NCI-H2196 treated with DMSO at 0.1 percent for 48 hours (cell line): ENCODE results near the gene RNASE3.
"Not testable (repeated sequence)": the region's sequence is repeated elsewhere in the genome, so short reads cannot be mapped to it uniquely, and the experiment has no call there.

Experiments
- DNase-seq: peaks from one replicate; lab custom pipeline; 2025; ENCODE audit not compliant: unreplicated experiment; lab: John Stamatoyannopoulos, UW

The RNASE3 gene

GRCh38 chr14:20891126-20891825, at the start of gene RNASE3:
Gene RNASE3 (plus strand): TSS chr14:20891385. CDS start chr14:20891687, 302 bp downstream.
- DNase-seq, result not testable (repeated sequence)

GRCh38 chr14:20846560-20846959, 44.6 kb upstream of the RNASE3 start:
- DNase-seq, result no peak

GRCh38 chr14:20848316-20848954, 42.8 kb upstream of the RNASE3 start:
- DNase-seq, result no peak

- DNase-seq, result no peak
Observed at GRCh38 chr14:20848955-20849570, 42.1 kb upstream of the RNASE3 start.

GRCh38 chr14:20853042-20853441, 38.1 kb upstream of the RNASE3 start:
- no peak for DNase-seq

GRCh38 chr14:20855652-20856291, 35.4 kb upstream of the RNASE3 start:
- peak; percentile 3 for DNase-seq

GRCh38 chr14:20857207-20857606, 34.0 kb upstream of the RNASE3 start:
- no peak for DNase-seq

- peak; percentile 7 for DNase-seq
Observed at GRCh38 chr14:20857630-20858261, 33.4 kb upstream of the RNASE3 start.

- DNase-seq, result no peak
Observed at GRCh38 chr14:20866194-20866593, 25.0 kb upstream of the RNASE3 start.

GRCh38 chr14:20866963-20867362, 24.2 kb upstream of the RNASE3 start:
- no peak for DNase-seq

GRCh38 chr14:20873370-20874177, 17.6 kb upstream of the RNASE3 start:
- DNase-seq, result no peak

GRCh38 chr14:20877016-20877415, 14.2 kb upstream of the RNASE3 start:
- DNase-seq, result no peak

GRCh38 chr14:20878695-20879094, 12.5 kb upstream of the RNASE3 start:
- DNase-seq, result no peak

- DNase-seq, result not testable (repeated sequence)
Observed at GRCh38 chr14:20881229-20881628, 10.0 kb upstream of the RNASE3 start.

GRCh38 chr14:20882787-20883186, 8.4 kb upstream of the RNASE3 start:
- DNase-seq, result not testable (repeated sequence)

- DNase-seq, result not testable (repeated sequence)
Observed at GRCh38 chr14:20888411-20888810, 2.8 kb upstream of the RNASE3 start.

- DNase-seq, result not testable (repeated sequence)
Observed at GRCh38 chr14:20895322-20895721, 4.1 kb downstream of the RNASE3 start.

- no peak for DNase-seq
Observed at GRCh38 chr14:20904393-20905029, 13.3 kb downstream of the RNASE3 start.

GRCh38 chr14:20905676-20906075, 14.5 kb downstream of the RNASE3 start:
- DNase-seq, result no peak

- DNase-seq, result no peak
Observed at GRCh38 chr14:20907214-20907613, 16.0 kb downstream of the RNASE3 start.
